HepG2 (cell line): Measurements from ENCODE around the gene METTL22. TPM values are rescaled to one million over a fixed set of nuclear protein-coding genes. Genes with fewer than 3 reads are reported as not detected.

Experiments used
- ELF1 ChIP-seq: sonication (generic); formaldehyde crosslinking; IDR thresholded peaks from 2 replicates; pipeline ENCODE4 v1.4.0; 2020; ENCODE audit warnings: missing genetic modification reagents
- HCFC1 ChIP-seq: fragments of 150-350 bp; IDR thresholded peaks from 2 replicates; pipeline ENCODE4 v1.6.1; 2014; ENCODE audit warnings: low read depth, low read length
- HNF4A ChIP-seq: sonication (generic); formaldehyde crosslinking; IDR thresholded peaks from 2 replicates; pipeline ENCODE4 v1.4.0; 2020; ENCODE audit warnings: missing genetic modification reagents
- MAF1 ChIP-seq: sonication (generic); formaldehyde crosslinking; IDR thresholded peaks from 2 replicates; pipeline ENCODE4 v1.5.0; 2020; ENCODE audit warnings: missing genetic modification reagents, borderline replicate concordance
- MXD4 ChIP-seq: IDR thresholded peaks from 2 replicates; pipeline ENCODE4 v1.6.1; 2016; ENCODE audit warnings: mild to moderate bottlenecking, missing biosample characterization, missing genetic modification reagents
- SOX13 ChIP-seq, 3 experiments: fragments of 450-650 bp in 1 of 3; sonication (generic) in 1 of 3; formaldehyde crosslinking in 1 of 3; IDR thresholded peaks in 2 of 3; conservative IDR thresholded peaks in 1 of 3; 2 replicates each; pipeline versions ENCODE4 v1.5.0 to v1.6.1; 2016 to 2020; ENCODE audit warnings: antibody characterized with exemption in 1 of 3, mild to moderate bottlenecking in 1 of 3, missing compliant biosample characterization in 1 of 3, missing genetic modification reagents in 1 of 3, moderate library complexity in 1 of 3
- SP4 ChIP-seq: sonication (generic); formaldehyde crosslinking; IDR thresholded peaks from 2 replicates; pipeline ENCODE4 v1.8.1; 2023; ENCODE audit warnings: mild to moderate bottlenecking, missing genetic modification reagents
- SPEN ChIP-seq: sonication (generic); formaldehyde crosslinking; IDR thresholded peaks from 2 replicates; pipeline ENCODE4 v1.5.1; 2020; ENCODE audit warnings: low read depth, mild to moderate bottlenecking, missing genetic modification reagents
- SRSF9 ChIP-seq: fragments of 200-400 bp; formaldehyde crosslinking; IDR thresholded peaks from 2 replicates; pipeline ENCODE4 v1.6.1; 2018; ENCODE audit warnings: borderline replicate concordance, mild to moderate bottlenecking, low read depth, low read length; ENCODE audit not compliant: insufficient read depth, poor library complexity, severe bottlenecking
- SYNCRIP ChIP-seq: fragments of 200-400 bp; formaldehyde crosslinking; IDR thresholded peaks from 2 replicates; pipeline ENCODE4 v1.6.1; 2018; ENCODE audit warnings: mild to moderate bottlenecking, low read depth, low read length; ENCODE audit not compliant: insufficient read depth
- TEF ChIP-seq: sonication (generic); formaldehyde crosslinking; IDR thresholded peaks from 2 replicates; pipeline ENCODE4 v1.5.0; 2020; ENCODE audit warnings: missing genetic modification reagents
- ZBTB10 ChIP-seq: sonication (generic); formaldehyde crosslinking; IDR thresholded peaks from 2 replicates; pipeline ENCODE4 v1.4.0; 2020; ENCODE audit warnings: missing genetic modification reagents, borderline replicate concordance
- ZBTB40 ChIP-seq, 2 experiments: fragments of 450-650 bp in 1 of 2; sonication (generic) in 1 of 2; formaldehyde crosslinking in 1 of 2; IDR thresholded peaks; 2 replicates each; pipeline versions ENCODE4 v1.6.1 to v1.8.0; 2016 to 2022; ENCODE audit warnings: antibody characterized with exemption in 1 of 2, mild to moderate bottlenecking in 1 of 2, missing genetic modification reagents in 1 of 2
- ZNF639 ChIP-seq: conservative IDR thresholded peaks from 2 replicates; pipeline ENCODE4 v1.6.1; 2018; ENCODE audit warnings: missing genetic modification reagents
- ZNF724P ChIP-seq: sonication (generic); formaldehyde crosslinking; IDR thresholded peaks from 2 replicates; pipeline ENCODE4 v1.8.0; 2022; ENCODE audit warnings: missing genetic modification reagents, borderline replicate concordance
- polyA plus RNA-seq, 8 experiments: library from polyadenylated mRNA; depleted of rRNA in 3 of 8; stranded (reverse) in 7 of 8; unstranded in 1 of 8; fragments of >200 nt; fragmentation: Illumina TruSeq in 4 of 8; extraction: Trizol in 4 of 8; gene quantifications; 2 replicates each; pipeline versions ENCODE4 v1.2.1 to v1.2.3, GENCODE V29; 2011 to 2016; ENCODE audit warnings: low read depth in 4 of 8, missing spikeins in 1 of 8, mixed read lengths in 1 of 8; ENCODE audit not compliant: insufficient read depth in 1 of 8
- total RNA-seq, 5 experiments: library from RNA; depleted of rRNA; stranded (reverse); fragments of >200 nt; fragmentation: Illumina TruSeq; extraction: Trizol; gene quantifications; 2 replicates each; pipeline ENCODE4 v1.2.3, GENCODE V29; 2016; ENCODE audit warnings: low read depth in 1 of 5

METTL22 gene
- total and polyA plus RNA-seq, 2 of the 13 experiments (the other 11 are each of a cell fraction or from before 2014, with no cell fraction given), result 36.2 to 94.8 TPM

- TF ChIP-seq ZBTB40 (IDR thresholded peaks at IDR 0.05), result no peak
- TF ChIP-seq ZBTB40 (CRISPR knock-in tag; IDR thresholded peaks at IDR 0.05), result no peak
- no peak for TF ChIP-seq SRSF9
- no peak for TF ChIP-seq ZNF724P (CRISPR knock-in tag)
- no peak for TF ChIP-seq SYNCRIP
- TF ChIP-seq TEF (CRISPR knock-in tag), result no peak
- no peak for TF ChIP-seq HNF4A (CRISPR knock-in tag)
- no peak for TF ChIP-seq ELF1
- peak; percentile 63; the same call in 1 of the 2 replicates for TF ChIP-seq SPEN (CRISPR knock-in tag)
- TF ChIP-seq MXD4, result no peak
- peak; percentile 44; the same call in 1 of the 2 replicates for TF ChIP-seq SP4
- no peak for TF ChIP-seq SOX13 (IDR thresholded peaks at IDR 0.05)
- peak in 1 of 2 experiments; percentile 12; a peak in 1 of 4 replicates for TF ChIP-seq SOX13 (CRISPR knock-in tag; conservative IDR thresholded peaks at IDR 0.05 in 1 of 2, IDR thresholded peaks at IDR 0.05 in 1 of 2)
- TF ChIP-seq ZNF639 (CRISPR knock-in tag), result no peak
- TF ChIP-seq ZBTB10 (CRISPR knock-in tag), result no peak
- no peak for TF ChIP-seq HCFC1
- no peak for TF ChIP-seq MAF1 (CRISPR knock-in tag)
Observed at GRCh38 chr16:8660841-8661301, 39.4 kb downstream of the METTL22 start (continued).
